Activated CD4-positive, alpha-beta T cell treated with anti-CD3 and anti-CD28 coated beads for 24 hours (primary cell): ENCODE measurements around the gene TMEM184A.

Source experiments
- DNase-seq, 2 donors: peaks; one replicate each; pipeline ENCODE4 v3.0.0-alpha.2; 2020; ENCODE audit warnings: low read depth in 2 of 2

The TMEM184A gene

DNA sequence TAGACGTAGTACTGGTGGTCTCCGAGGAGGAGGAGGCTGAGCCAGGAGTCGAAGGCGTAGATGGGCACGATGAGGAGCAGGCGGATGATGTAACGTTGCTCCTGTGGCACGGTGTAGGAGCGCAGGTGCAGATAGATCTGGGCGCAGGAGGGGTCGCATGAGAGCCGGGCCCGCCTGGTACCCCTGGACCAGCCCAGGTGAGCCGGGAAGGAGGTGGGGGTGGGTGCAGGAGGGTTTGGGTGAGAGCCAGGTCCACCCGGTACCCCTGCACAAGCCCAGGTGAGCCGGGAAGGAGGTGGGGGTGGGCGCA lies 5.2 kb downstream of the TMEM184A start:
- DNase-seq, result no peak

DNA sequence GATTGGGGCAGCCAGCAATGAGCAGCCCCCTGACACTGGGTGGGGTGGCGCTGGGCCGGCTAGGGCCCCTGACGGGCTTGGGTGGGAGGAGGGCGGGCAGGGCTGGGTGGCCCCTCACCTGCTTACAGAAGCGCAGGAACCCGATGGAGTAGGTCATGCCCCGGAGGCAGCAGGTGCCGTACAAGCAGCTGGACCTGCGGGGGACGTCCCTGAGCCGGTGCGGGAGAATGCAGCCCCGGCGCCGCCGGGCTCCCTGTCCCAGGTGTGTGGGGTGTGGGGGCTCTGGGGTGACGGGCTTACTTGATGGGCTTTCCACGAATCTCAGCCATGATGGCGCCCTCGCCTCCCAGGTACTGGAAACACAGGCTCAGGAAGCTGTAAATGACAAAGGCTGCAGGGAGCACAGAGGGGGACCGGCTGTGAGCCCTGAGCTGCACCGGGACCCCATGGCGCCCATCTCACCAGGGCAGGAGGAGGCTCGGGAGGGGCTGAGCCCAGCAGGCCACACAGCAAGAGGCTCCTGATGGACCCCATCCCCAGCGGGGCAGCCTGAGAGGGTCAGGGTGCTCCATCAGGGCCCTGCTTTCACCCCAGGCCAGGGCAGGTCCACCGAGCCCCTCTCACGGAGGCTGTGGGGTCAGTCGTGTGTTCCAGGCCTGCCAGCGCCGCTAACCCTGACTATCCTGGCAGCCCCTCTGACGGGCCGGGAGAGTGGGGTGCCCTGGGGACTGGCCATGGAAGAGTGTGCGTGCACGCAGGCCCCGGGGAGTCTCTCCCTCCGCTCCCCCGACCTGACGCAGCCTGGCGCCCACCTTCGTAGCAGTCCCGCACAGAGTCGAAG lies 5.8 kb downstream of the TMEM184A start:
- no peak for DNase-seq

DNA sequence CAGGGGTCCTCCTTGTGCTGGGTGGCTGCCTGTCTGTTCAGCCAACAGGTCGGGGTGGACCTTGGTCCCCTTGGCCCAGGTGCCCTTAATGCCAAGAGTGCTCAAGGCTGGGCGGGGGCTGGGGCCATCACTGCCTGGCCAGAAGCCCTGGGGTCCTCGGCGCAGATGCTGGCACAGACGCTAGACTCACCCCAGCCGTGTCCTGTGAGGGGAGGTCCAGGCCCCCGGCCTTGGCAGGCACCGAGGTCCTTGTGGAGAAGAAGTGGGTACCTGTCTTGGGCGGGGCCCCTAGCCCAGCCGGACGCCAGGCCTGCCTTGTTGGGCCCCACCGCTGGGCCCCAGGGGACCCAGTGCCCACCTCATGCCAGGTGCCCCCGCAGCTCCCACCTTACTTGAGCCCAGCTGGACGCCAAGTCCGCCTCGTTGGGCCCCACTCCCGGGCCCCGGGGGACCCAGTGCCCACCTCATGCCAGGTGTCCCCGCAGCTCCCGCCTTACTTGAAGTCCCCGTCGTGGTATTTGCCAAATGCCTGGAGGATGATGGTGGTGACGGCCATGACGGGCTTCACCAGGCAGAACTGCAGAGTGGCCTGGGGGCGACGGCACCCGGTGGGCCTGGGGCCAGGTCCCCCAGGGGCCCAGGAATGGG lies 6.5 kb downstream of the TMEM184A start:
- DNase-seq, result no peak

DNA sequence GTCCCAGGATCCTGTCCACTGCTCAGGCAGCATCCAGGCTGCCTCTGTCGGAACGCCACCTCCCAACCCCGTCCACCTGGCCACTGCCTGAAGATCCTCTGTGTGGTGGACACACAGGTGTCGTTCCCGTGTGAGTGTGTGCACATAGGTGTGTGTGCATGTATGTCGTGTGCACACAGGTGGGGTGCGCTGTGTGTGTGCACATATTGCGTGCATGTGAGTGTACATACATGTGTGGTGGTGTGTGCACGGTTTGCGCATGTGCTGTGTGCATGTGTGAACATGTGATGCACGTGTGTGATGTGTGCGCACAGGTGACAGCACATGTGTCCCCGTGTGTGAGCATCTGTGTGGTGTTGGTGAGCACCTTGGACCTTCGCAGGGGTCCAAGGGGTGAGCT lies 7.1 kb downstream of the TMEM184A start:
- DNase-seq, result no peak

- DNase-seq, result no peak
These were observed 7.6 kb downstream of the TMEM184A start for GRCh38 chr7:1548438-1548831.

- DNase-seq, result no peak
These were observed 8.1 kb downstream of the TMEM184A start for GRCh38 chr7:1547777-1548437.

DNA sequence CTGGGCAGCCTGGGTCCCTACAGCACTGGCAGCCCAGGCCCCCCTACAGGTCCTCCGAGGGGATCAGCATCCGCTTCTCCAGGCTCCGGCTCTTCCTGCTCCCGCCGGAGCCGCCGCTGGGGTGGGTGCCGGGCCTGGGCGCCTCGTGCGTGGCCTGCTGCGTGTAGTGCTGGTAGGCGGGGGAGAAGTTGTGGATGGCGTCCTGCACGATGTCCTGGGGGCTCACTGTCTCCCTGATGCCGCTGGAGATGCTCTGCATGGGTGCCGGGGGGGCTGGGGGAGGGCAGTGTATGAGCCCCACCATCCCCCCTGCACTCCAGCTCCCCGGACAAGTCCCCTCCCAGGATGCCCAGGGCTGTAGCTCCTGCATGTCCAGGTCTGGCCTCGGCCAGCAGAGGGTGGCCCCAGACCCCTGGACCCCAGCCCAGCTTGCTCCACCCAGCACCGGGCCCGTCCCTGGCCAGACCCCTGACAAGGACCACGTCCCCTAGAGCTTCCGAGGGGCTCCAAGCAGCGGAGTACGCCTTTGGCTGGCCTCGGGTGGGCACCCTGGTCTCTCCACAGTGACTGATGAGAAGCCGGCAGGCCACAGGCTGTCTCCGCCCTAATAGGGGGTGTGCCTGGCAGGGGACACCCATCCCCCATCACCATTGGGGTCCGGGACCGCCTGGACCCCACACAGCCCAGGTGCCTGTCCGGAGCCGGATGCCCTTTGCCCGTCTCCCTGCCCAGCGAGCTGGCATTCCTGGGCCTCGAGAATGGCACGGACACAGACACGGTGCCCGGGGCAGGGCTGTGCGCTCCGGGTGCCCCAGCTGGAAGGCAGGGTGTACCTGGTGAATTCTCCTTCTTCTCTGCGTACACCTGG lies 8.9 kb downstream of the TMEM184A start:
- no peak for DNase-seq

DNA sequence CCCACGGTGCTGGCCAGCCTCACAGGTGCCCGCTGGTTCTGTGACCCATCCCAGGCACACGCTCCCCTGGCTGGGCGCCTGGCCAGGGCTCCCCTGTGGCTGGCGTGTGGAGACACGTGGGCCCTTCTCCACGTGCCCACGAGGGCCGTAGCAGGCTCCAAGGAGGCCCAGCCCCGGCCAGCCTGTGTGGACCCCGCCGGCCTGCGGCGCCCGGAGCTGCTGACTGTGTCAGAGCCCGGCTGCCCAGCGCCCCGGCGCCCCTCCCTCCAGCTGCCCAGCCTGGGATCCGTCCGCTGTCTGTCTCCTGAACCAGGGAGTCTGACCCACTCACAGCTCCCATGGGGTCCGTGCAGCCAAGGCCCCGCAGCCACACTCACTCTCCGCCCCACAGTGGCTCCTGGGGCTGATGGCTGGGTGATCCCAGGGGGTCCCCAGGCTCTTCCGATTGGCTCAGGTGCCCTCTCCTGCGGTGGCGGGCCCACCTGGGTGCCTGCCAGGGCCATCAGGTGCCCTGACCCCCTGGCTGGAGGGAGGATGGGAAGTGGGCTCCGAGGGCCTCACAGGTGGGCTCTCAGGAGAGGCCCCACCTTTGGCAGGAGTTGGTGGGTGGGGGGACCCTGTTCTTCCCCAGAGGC lies 9.6 kb downstream of the TMEM184A start:
- no peak for DNase-seq

- DNase-seq, result no peak
These were observed 10.4 kb downstream of the TMEM184A start for GRCh38 chr7:1545417-1546246.

- no peak for DNase-seq
These were observed 11.0 kb downstream of the TMEM184A start for GRCh38 chr7:1544896-1545416.

GRCh38 chr7:1544178-1544895 lies 11.7 kb downstream of the TMEM184A start:
- DNase-seq, result no peak

GRCh38 chr7:1543826-1544177 lies 12.2 kb downstream of the TMEM184A start:
- DNase-seq, result no peak

- no peak for DNase-seq
These were observed 12.9 kb downstream of the TMEM184A start for GRCh38 chr7:1542841-1543747.

GRCh38 chr7:1542329-1542728 lies 13.7 kb downstream of the TMEM184A start:
- DNase-seq, result no peak

GRCh38 chr7:1541431-1542162 lies 14.4 kb downstream of the TMEM184A start:
- no peak for DNase-seq

GRCh38 chr7:1540776-1541271 lies 15.2 kb downstream of the TMEM184A start:
- no peak for DNase-seq

- no peak for DNase-seq
These were observed 15.9 kb downstream of the TMEM184A start for GRCh38 chr7:1539882-1540775.
